Prostate gland (tissue), 2 donors: ENCODE measurements around the gene COP1.
"Not testable (repeated sequence)": the region's sequence is repeated elsewhere in the genome, so short reads cannot be mapped to it uniquely, and the experiment has no call there.

Experiments
- CTCF ChIP-seq, 4 experiments: fragments of 200-600 bp in 2 of 4; fragments of 450-650 bp in 2 of 4; sonication (generic) in 2 of 4; IDR thresholded peaks; 1 replicate in 3 of 4; 2 replicates in 1 of 4; pipeline ENCODE4 v1.5.1; 2016 to 2019; ENCODE audit warnings: antibody characterized with exemption in 4 of 4, mild to moderate bottlenecking in 2 of 4, moderate library complexity in 2 of 4
- POLR2AphosphoS5 ChIP-seq: sonication (generic); formaldehyde crosslinking; IDR thresholded peaks from one replicate; pipeline ENCODE4 v1.6.1; 2017; ENCODE audit warnings: antibody characterized with exemption

GRCh38 chr1:176007756-176008389 is 199.2 kb downstream of the COP1 start:
- not testable (repeated sequence) for TF ChIP-seq CTCF (IDR thresholded peaks at IDR 0.05); POLR2AphosphoS5
